Heart left ventricle (tissue), 16 donors: ENCODE results near the gene CDH26. TPM values are rescaled to one million over a fixed set of nuclear protein-coding genes. Genes with fewer than 3 reads are reported as not detected.

Source experiments
- ATAC-seq, 4 donors: fragments of 200-7000 bp; cut with Tn5 transposase; one replicate each; pipeline ENCODE4 v1.9.1; 2020 to 2022; ENCODE audit warnings: moderate library complexity in 4 of 4, mild to moderate bottlenecking in 3 of 4, moderate number of reproducible peaks in 1 of 4
- DNase-seq, 5 donors: peaks; one replicate each; pipeline ENCODE4 v3.0.0-alpha.2; 2020
- H3K27ac ChIP-seq, 12 donors: fragments of 200-600 bp; sonication (generic) in 4 of 12; one replicate each; pipeline versions ENCODE4 v1.5.0 to v1.8.0; 2016 to 2022; ENCODE audit warnings: mild to moderate bottlenecking in 2 of 12
- H3K27me3 ChIP-seq, 9 donors: fragments of 200-600 bp; sonication (generic) in 2 of 9; one replicate each; pipeline versions ENCODE4 v1.5.1 to v1.8.0; 2016 to 2022; ENCODE audit warnings: mild to moderate bottlenecking in 3 of 9
- H3K36me3 ChIP-seq, 9 donors: fragments of 200-600 bp; sonication (generic) in 2 of 9; one replicate each; pipeline versions ENCODE4 v1.5.0 to v1.8.0; 2018 to 2022; ENCODE audit warnings: mild to moderate bottlenecking in 2 of 9
- H3K4me1 ChIP-seq, 12 donors: fragments of 200-600 bp; sonication (generic) in 4 of 12; one replicate each; pipeline versions ENCODE4 v1.5.0 to v1.8.0; 2016 to 2022; ENCODE audit warnings: mild to moderate bottlenecking in 3 of 12
- H3K4me3 ChIP-seq, 12 donors: fragments of 200-600 bp; sonication (generic) in 4 of 12; one replicate each; pipeline versions ENCODE4 v1.5.0 to v1.8.0; 2017 to 2022; ENCODE audit warnings: mild to moderate bottlenecking in 9 of 12, moderate library complexity in 4 of 12
- H3K9me3 ChIP-seq, 12 donors: fragments of 200-600 bp; sonication (generic) in 4 of 12; one replicate each; pipeline versions ENCODE4 v1.5.0 to v1.8.0; 2016 to 2022; ENCODE audit warnings: mild to moderate bottlenecking in 1 of 12
- POLR2A ChIP-seq, 2 donors: fragments of 450-650 bp; IDR thresholded peaks; one replicate each; pipeline ENCODE4 v1.6.1; 2017; ENCODE audit warnings: antibody characterized with exemption in 2 of 2, mild to moderate bottlenecking in 2 of 2, moderate library complexity in 2 of 2
- WGBS, 4 donors: extraction: QIAGEN DNeasy Blood & Tissue Kit in 2 of 4; methylation state at CpG; one replicate each; pipeline versions ENCODE4 v1.1.5 to v1.1.7; 2013 to 2018; 5-methylcytosine and 5-hydroxymethylcytosine counted together
- intact Hi-C, 10 donors: fragments of 100-400 bp; cut with DNase I; formaldehyde crosslinking; loops; one replicate each; pipeline versions ENCODE4 v1.11.1 to v1.14.2; 2022
- long read RNA-seq, 3 donors: library from polyadenylated mRNA; unstranded; transcript quantifications; one replicate each; pipeline ENCODE4 v2.0.0, GENCODE V29; 2020 to 2021
- polyA plus RNA-seq, 2 donors: library from polyadenylated mRNA; stranded (reverse); fragments of 200-250 nt; gene quantifications; one replicate each; pipeline ENCODE4 v1.2.3, GENCODE V29; 2013
- total RNA-seq, 9 donors: library from RNA; depleted of rRNA in 2 of 9; stranded (reverse); fragments of >200 nt in 2 of 9; fragmentation: NEBNext Ultra II Directional in 3 of 9; extraction: Animal tissue kit (Norgen Biotek cat#: 25700) in 3 of 9; gene quantifications; one replicate each; pipeline versions ENCODE4 v1.1.0 to v1.2.4, GENCODE V29; 2016 to 2023
- TF ChIP-seq, protein P1 (sequence below), 12 donors: fragments of 200-600 bp; sonication (generic) in 4 of 12; IDR thresholded peaks; one replicate each; pipeline versions ENCODE4 v1.5.0 to v1.8.0; 2018 to 2022; ENCODE audit warnings: antibody characterized with exemption in 12 of 12, mild to moderate bottlenecking in 5 of 12
- donor health status: ischemic (EF 13 %, LVEDD 7.1; RV severe dilation, severe dysfunction).
- donor health status: healthy with polysubstance abuse.
- donor health status: DM: no; HTN: yes; CAD: no.
- donor health status: DM: no; HTN: no; CAD: no.
- donor health status: ischemic (EF 25% LVEDD 6.9; RV normal size, moderate dysfunction).
- donor health status: ischemic (EF 25% LVEDD 5.7; RV mildly dilated, moderate dysfunction).
- donor health status: healthy.
- donor health status: DM: yes; HTN: yes; CAD: no.
- donor health status: ischemic (EF 35%, LVEDD 5.7; RV mildly dilated, moderate dysfunction).
- donor health status: nonischemic (EF 11% LVEDD 7.7; RV severe dilation, severe dysfunction).
- donor health status: DM: yes; HTN: yes; CAD: no.
- donor health status: PGD.
- donor health status: ischemic (EF 29% LVEDD 5.4; RV normal size, mild dysfunction).
- donor health status: nonischemic (EF 23%, LVEDD 6.1; RV moderate dilation, normal function).

The CDH26 gene
- total RNA-seq (1 to 10 TPM in 4 of 9 donors, under 1 TPM in 5; 0.47 to 2.0 (median 0.98) TPM), polyA plus RNA-seq (1 to 10 TPM in 1 of 2 donors, under 1 TPM in 1; 0.30 to 1.3 TPM)
- long read RNA-seq, donor 1, partial matches to known transcripts: 0 of 2 reads
- long read RNA-seq, donor 1, other reads (novel, unspliced or antisense): 2 of 2 reads
- long read RNA-seq, donor 2: 0 reads
- long read RNA-seq, donor 3: 0 reads

- ATAC-seq (no peak), DNase-seq (no peak)
- peaks cover 0 to 8% (median 0%) of the 10 kb centered on the region in 9 donors for H3K36me3 ChIP-seq
- no peak within 1 kb of the TSS for H3K27ac ChIP-seq
- intact Hi-C loops: no loop called here
- TF ChIP-seq, protein P1, sequence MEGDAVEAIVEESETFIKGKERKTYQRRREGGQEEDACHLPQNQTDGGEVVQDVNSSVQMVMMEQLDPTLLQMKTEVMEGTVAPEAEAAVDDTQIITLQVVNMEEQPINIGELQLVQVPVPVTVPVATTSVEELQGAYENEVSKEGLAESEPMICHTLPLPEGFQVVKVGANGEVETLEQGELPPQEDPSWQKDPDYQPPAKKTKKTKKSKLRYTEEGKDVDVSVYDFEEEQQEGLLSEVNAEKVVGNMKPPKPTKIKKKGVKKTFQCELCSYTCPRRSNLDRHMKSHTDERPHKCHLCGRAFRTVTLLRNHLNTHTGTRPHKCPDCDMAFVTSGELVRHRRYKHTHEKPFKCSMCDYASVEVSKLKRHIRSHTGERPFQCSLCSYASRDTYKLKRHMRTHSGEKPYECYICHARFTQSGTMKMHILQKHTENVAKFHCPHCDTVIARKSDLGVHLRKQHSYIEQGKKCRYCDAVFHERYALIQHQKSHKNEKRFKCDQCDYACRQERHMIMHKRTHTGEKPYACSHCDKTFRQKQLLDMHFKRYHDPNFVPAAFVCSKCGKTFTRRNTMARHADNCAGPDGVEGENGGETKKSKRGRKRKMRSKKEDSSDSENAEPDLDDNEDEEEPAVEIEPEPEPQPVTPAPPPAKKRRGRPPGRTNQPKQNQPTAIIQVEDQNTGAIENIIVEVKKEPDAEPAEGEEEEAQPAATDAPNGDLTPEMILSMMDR (IDR thresholded peaks at IDR 0.05): no peak
- TF ChIP-seq POLR2A (IDR thresholded peaks at IDR 0.05): no peak
- H3K27me3 ChIP-seq: no peaks in the 10 kb centered on the region
- no peaks in the 10 kb centered on the region for H3K9me3 ChIP-seq
- WGBS, 4 donors: 84 to 92% (median 89%) methylated on average over 5 of the region's 5 CpGs
- H3K4me1 ChIP-seq: no peaks in the 10 kb centered on the region
- no peak within 1 kb of the TSS for H3K4me3 ChIP-seq
Measured at GRCh38 chr20:59958123-59958522, at the start of gene CDH26. TSS of gene CDH26 (plus strand) at chr20:59958423. CDS start at chr20:59958727, 304 bp downstream.

DNA sequence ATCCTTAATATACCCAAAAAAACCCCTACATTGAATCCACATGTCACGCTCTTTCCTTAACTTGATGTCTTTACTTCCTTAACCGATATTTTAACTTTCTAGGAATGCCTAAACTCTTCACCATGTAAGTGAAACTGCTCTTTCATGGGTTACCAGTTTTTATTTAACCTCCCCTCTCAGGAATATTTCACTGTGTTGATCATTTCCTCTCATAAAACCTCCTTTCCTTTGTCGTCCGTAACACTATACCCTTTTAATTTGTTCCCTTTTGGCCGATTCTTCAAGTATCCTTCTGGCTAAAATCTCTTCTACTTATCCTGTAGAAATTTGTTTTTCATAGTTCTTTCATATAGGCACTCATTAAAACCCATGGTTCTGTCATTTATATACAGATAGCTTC is 49.4 kb upstream of the CDH26 start:
- Histone ChIP-seq H3K36me3 (no peaks in the 10 kb centered on the region), H3K27me3 (no peaks in the 10 kb centered on the region), H3K9me3 (no peaks in the 10 kb centered on the region), H3K4me1 (no peaks in the 10 kb centered on the region), H3K27ac (no peak overlapping the region), H3K4me3 (no peak overlapping the region)
- intact Hi-C loops: no loop called here
- DNase-seq: no peak
- no peak for ATAC-seq
- TF ChIP-seq POLR2A (IDR thresholded peaks at IDR 0.05): no peak
- TF ChIP-seq, protein P1 (IDR thresholded peaks at IDR 0.05): no peak
- 86 to 89% (median 87%) methylated on average over 5 of the region's 5 CpGs for WGBS, 4 donors

- WGBS, 4 donors: 91 to 95% (median 93%) methylated on average over 2 of the region's 2 CpGs
- no peak for ATAC-seq
Measured at GRCh38 chr20:59911041-59911440, 47.2 kb upstream of the CDH26 start.

GRCh38 chr20:59912609-59913008 is 45.6 kb upstream of the CDH26 start:
- no peak for ATAC-seq
- H3K27ac ChIP-seq: no peak overlapping the region
- no peaks in the 10 kb centered on the region for H3K9me3 ChIP-seq
- intact Hi-C loops: no loop called here
- no peak for DNase-seq
- no peaks in the 10 kb centered on the region for H3K36me3 ChIP-seq
- no peak for TF ChIP-seq POLR2A (IDR thresholded peaks at IDR 0.05)
- TF ChIP-seq, protein P1 (IDR thresholded peaks at IDR 0.05): no peak
- no peaks in the 10 kb centered on the region for H3K4me1 ChIP-seq
- no peak overlapping the region for H3K4me3 ChIP-seq
- WGBS, 4 donors: 71 to 79% (median 75%) methylated on average over 4 of the region's 4 CpGs
- no peaks in the 10 kb centered on the region for H3K27me3 ChIP-seq

More at GRCh38 chr20:59911041-59911440, 47.2 kb upstream of the CDH26 start:
- Histone ChIP-seq H3K4me1 (no peaks in the 10 kb centered on the region), H3K27ac (no peak overlapping the region), H3K4me3 (no peak overlapping the region), H3K9me3 (no peaks in the 10 kb centered on the region), H3K27me3 (no peaks in the 10 kb centered on the region), H3K36me3 (no peaks in the 10 kb centered on the region)
- intact Hi-C loops: no loop called here
- no peak for DNase-seq
- TF ChIP-seq, protein P1 (IDR thresholded peaks at IDR 0.05): no peak
